GM19043 (cell line): ENCODE measurements around the gene CCL4.
"Not testable (repeated sequence)": the region's sequence is repeated elsewhere in the genome, so short reads cannot be mapped to it uniquely, and the experiment has no call there.

ENCODE experiments used
- ATAC-seq: cut with Tn5 transposase; IDR thresholded peaks from one replicate; pipeline ENCODE4 v1.9.1; 2021; ENCODE audit warnings: low read depth; ENCODE audit not compliant: unreplicated experiment

CCL4 gene

GRCh38 chr17:36115649-36115977 is 12.0 kb downstream of the CCL4 start:
- ATAC-seq: not testable (repeated sequence)

DNA sequence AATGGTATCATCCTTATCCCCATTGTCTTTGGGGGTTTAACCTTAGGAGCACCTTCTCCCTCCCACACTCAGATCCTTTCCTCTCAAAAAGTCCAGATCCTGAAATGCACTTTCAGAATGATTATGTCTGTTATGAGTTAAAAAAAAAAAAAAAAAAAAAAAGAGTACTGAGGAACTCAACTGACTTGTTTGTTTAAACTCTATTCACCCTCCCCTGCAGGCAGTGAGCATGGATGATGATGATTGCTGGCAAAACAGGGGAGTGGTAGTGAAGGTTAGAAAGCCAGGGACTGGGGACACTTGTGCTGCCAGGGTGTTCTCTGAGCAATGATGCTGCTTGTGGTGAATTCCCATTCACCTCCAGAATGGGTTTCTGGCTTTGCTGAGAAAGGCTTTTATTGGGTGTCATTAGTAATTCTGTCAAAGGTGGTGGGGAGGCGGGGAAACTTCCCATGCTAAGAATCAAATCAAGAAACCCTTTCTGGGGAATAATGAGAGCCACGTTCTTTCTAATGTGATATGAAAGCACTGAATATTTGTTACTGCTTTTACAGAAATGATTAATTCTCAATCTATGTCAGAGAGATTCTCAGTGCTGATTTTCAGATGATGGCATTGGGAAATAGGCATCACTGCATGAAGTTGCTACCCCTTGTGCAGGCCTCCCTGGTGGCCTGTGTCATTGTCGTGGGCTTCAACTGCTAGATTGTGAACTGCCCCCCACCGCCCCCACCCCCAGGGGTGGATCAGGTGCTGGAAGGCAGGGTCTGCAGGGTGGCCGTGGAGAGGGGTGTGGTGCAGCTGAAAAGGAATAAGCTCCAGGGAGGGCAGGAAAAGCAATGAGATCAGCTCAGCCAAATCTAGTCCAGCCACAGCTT is 14.1 kb downstream of the CCL4 start:
- no peak for ATAC-seq

DNA sequence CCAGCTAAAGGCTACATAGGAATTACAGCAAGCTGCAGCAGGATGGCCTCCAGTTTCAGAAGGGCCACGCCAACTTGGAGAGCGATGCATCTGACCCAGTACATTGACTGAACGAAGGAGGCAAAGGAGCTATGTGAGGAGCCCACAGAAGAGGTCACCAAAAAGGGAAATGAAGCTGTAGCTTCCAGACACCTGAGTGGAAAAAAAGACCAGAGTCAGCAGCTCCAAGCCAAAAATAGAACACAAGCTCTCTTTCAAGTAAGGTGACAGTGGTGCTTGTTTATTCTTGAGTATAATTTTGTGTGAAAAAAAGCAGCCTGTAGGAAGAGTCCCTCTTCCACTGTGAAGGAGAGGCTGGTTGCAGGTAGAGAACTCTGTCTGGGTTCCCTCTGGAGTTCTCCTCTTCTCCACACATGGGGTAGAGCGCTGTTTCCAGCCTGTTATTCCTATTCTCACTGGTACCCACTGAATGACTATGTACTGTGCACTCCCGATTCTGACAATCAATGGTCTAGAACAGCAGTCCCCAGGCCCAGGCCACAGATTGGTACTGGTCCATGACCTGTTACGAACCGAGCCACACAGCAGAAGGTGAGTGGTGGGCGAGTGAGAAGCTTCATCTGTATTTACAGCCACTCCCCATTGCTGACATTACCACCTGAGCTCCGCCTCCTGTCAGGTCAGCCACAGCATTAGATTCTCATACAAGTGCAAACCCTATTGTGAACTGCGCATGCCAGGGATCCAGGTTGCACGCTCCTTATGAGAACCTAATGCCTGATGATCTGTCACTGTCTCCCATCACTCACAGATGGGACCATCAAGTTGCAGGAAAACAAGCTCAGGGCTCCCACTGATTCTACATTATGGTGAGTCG is 15.1 kb downstream of the CCL4 start:
- no peak for ATAC-seq

DNA sequence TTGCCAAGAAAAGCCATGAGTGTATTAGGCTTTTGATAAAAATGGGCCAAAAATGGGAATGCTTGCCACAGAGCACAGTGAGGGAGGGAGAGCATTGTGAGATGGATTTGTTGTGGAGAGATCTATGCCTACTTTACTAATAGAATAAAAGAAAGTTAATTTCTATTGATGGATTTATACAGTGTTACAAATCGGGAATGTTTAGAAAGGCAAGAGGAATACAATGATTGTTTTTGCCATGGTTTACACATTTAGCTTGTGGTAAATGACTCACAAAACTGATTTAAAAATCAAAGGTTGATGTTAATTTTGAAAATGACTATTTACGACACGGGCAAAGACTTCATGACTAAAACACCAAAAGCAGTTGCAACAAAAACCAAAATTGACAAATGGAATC is 16.6 kb downstream of the CCL4 start:
- no peak for ATAC-seq

- not testable (repeated sequence) for ATAC-seq
These were observed 17.5 kb downstream of the CCL4 start for GRCh38 chr17:36121099-36121498.

DNA sequence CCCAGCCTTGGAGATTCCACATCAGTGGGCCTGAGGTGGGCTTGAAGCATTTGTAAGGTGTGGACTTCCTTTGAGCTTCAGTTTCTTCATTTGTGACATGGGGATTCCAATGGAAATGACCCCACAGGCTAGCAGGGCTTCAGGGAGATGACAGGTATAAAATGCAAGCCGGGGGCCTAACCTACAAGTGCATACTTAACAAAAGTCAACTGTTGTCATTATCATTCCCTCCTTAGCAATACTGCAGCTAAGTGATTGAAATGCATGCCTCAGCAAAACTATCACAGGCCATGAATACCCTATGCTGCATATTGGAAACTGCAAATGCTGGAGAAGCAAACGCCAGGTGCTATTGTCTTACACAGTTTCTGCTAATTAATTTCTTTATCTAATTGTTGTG is 19.8 kb downstream of the CCL4 start:
- no peak for ATAC-seq

DNA sequence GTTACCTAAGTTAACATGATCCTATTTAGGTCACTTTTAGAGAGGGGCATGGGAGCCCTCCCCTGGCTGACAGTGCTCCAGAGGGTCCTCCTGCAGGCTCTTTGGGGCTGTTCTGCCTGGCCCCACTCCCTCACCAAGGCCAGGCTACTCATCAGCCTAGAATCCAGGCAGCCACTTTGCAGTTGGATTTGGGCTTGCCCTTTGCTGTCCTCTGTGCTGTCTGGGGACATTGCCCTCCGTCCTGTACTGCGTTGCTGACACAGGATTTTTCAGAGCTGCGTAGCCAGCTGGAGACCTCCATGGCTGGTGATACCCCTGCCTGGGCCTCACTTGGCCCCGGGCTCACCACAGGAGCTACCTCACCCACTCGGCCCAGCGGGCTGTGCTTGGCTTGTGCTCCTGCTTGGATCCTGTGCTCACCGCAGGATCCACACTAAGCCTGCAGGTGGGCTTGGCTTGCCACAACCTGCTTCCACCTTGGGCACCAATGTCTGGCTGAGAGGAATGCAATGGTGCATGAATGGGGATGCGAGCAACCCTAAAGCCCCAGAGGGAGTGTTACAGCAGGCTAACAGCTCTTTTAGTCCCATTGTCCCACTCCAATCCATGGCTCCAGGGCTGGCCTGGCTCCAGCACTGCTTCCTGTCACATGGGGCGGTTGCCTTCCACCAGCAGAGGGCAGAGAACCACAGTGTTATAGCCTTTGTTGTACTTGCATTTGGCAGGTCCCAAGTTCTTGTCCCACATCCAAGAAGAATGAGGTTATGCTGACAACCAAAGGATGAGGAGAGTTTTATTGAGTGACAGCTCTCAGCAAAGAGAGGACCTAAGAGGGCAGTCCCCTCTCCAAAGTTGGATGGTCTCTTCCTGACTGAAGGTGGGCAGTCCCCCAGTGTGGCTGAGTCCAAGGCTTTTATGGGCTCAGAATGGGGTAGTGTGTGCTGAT is 21.5 kb downstream of the CCL4 start:
- ATAC-seq: no peak

DNA sequence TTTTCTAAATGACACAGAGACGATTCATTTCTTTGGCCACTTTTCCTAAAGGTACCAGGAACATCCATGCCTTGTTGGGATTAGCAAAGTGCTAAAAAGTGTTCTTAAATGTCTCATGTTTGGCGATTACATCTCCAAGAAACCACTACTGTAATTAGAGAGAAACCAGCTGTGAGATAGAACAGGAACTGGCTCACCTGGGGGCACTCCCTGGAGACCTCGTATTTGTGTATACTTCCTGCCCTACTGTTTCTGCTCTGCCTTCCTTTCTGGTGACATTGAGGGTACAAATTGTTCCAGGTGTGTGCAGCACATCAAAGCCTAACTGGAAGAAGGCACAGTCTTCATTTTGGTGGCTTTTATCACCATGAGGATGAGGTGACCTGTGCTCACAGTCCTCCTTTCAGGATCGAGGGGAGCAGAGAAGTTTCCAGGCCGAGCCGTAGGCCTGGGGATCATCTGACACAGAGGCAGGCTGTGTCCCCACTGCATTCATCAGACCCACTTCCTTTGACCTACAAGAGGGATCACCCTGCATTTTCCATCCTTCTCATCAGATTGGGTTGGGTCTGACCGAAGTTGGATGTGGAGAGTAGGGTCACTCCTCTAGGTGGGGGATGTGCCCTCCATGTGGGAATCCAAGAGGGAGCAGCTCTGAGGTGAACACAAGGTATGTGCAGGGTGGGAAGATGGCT is 23.7 kb downstream of the CCL4 start:
- peak; percentile 51 for ATAC-seq

DNA sequence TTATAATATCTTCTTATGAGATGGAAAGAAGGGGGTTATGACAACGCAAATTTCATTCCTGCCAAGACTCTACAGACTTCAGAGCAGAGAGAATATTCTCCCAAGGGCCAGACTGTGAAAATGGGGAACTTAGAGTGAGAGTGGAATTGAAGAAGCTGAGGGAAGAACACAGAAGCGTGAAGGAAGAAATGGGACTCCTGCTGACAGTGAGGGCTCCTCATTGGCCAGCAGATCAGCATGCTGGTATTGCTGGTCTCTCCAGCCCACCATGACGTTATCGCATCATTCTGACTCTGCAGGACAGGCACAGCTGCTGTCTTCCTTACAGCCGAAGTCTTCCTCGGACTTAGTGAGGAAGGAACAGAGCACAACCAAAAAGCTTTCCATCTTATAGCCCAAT is 24.3 kb downstream of the CCL4 start:
- no peak for ATAC-seq

DNA sequence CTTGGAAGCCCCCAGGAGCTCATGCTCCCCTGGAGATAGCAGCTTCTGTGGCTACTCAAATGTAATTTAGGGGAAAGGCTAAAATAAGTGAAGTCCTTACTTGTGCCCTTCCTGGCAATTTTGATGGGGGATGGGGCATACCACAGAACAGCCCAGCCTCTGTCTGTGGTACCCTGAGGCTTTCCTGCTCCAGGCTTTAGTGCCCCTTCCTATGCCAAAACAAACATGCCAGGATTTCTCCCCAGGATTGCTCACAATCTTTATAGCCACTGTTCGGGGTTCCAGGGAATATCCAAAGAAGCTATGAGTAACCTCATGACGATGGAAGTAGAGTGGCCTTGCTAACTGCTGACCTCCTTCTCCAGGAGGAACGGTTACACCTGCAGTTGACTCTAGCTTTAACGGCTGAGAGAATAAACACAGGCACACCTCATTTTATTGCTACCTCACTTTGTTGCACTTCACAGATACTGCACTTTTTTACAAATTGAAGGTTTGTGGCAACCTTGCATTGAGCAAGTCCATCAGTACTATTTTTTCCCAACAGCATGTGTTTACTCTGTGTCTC is 24.9 kb downstream of the CCL4 start:
- no peak for ATAC-seq

- ATAC-seq: no peak
These were observed 26.0 kb downstream of the CCL4 start for GRCh38 chr17:36129616-36130015.

GRCh38 chr17:36130346-36130745 is 26.7 kb downstream of the CCL4 start:
- no peak for ATAC-seq

DNA sequence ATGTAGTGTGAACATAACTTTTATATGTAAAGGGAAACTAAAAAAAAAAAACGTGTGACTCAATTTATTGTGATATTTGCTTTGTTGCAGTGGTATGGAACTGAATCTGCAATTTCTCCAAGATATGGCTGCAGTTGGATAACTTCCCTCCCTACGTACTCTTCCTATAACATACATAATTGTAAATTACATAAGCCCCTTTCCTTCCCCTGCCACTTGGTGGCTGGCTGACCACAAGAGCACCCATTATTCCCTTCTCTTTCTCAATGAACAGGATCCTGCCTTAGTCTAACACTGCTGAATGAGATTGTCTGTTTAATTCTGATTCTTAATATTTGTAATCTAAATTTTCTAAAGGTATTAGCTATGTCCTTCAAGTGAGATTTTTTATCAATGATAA is 27.8 kb downstream of the CCL4 start:
- no peak for ATAC-seq

DNA sequence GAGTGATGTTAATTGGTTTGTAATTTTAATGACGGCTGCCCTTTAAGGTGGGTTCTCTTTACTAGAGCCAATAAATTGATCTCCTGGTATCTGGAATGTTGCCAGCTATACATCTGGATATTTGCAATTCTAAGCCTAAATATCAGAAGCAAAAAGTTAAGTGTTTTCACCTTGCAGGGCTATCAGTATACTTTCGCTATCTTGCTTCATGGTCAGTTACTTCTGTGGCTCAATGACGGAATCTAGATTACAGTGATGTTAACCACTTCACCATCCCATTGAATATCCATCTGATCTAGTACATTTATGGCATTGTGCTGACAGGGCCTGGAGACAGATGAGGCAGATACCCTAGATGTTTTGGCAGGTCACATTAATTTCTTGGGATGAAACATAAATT is 28.3 kb downstream of the CCL4 start:
- ATAC-seq: no peak

GRCh38 chr17:36132421-36132831 is 28.8 kb downstream of the CCL4 start:
- ATAC-seq: no peak

GRCh38 chr17:36133602-36134236 is 30.1 kb downstream of the CCL4 start:
- ATAC-seq: no peak

- no peak for ATAC-seq
These were observed 31.8 kb downstream of the CCL4 start for GRCh38 chr17:36135465-36135864.

DNA sequence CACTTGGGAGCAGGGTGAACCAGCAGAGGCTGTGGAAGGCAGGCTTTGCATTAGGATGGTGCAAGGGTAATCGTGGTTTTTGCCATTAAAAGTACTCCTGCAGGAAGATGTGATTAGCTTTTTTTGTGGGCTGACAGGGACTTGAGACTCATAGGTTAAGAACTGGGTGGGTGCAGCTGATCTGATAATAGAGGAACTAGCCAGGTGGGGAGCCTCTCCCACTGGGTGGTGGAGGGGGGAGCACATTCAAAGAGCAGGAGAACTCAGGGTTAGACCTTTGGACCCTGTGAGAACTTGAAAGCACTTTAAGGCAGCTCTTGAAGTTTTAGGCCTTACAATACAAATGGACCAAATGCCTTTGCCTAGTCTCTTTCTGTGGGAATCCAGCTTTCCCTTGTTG is 32.4 kb downstream of the CCL4 start:
- no peak for ATAC-seq

DNA sequence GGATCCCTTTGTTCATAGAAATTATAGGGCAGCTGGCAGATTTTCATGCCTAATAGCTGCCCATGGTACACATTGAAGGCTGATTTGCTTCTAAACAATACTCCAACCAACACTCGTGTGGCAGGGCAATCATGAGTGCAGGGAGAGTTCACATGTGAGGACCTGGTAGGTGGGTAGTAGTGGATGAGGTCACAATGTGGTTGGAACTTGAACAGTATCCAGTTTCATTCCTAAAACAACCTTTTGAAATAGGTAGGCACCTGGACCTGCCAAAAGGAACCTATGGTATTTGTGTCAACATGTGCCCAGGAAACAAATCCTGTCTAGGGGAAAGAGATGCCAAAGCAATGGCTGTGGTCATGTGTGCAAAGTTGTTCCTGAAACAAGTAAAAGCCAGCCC is 32.8 kb downstream of the CCL4 start:
- no peak for ATAC-seq
